GM18951 (cell line): ENCODE results near the gene ERI2.
A peak's percentile ranks its signal among the peaks of the same experiment; 100 is the strongest.

Experiments used
- POLR2A ChIP-seq: IDR thresholded peaks from 4 replicates; pipeline ENCODE4 v1.6.1; 2011; ENCODE audit warnings: mild to moderate bottlenecking; ENCODE audit not compliant: insufficient read length, insufficient read depth; ENCODE audit errors: extremely low read depth
- in situ Hi-C: fragments of 300-500 bp; cut with MboI; formaldehyde crosslinking; loops from one replicate; pipeline ENCODE4 v1.12.0; 2022; ENCODE audit warnings: low sequenced_read_pairs, mixed read lengths, inconsistent platforms; ENCODE audit not compliant: unreplicated experiment

ERI2 gene, protein sequence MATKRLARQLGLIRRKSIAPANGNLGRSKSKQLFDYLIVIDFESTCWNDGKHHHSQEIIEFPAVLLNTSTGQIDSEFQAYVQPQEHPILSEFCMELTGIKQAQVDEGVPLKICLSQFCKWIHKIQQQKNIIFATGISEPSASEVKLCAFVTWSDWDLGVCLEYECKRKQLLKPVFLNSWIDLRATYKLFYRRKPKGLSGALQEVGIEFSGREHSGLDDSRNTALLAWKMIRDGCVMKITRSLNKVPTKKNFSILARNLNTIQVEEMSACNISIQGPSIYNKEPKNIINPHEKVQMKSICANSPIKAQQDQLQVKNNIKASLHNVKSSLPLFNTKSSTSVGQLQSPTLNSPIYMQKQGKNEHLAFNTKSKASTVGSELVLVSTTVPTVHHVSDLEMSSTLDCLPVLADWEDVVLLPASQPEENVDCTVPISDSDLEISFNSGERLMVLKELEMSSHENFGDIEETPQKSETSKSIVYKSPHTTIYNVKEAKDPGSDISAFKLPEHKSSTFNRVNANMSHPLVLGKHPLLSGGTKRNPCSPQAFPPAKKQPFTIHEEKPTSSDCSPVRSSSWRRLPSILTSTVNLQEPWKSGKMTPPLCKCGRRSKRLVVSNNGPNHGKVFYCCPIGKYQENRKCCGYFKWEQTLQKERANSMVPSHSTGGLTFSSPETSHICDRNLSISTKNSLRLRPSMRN

DNA sequence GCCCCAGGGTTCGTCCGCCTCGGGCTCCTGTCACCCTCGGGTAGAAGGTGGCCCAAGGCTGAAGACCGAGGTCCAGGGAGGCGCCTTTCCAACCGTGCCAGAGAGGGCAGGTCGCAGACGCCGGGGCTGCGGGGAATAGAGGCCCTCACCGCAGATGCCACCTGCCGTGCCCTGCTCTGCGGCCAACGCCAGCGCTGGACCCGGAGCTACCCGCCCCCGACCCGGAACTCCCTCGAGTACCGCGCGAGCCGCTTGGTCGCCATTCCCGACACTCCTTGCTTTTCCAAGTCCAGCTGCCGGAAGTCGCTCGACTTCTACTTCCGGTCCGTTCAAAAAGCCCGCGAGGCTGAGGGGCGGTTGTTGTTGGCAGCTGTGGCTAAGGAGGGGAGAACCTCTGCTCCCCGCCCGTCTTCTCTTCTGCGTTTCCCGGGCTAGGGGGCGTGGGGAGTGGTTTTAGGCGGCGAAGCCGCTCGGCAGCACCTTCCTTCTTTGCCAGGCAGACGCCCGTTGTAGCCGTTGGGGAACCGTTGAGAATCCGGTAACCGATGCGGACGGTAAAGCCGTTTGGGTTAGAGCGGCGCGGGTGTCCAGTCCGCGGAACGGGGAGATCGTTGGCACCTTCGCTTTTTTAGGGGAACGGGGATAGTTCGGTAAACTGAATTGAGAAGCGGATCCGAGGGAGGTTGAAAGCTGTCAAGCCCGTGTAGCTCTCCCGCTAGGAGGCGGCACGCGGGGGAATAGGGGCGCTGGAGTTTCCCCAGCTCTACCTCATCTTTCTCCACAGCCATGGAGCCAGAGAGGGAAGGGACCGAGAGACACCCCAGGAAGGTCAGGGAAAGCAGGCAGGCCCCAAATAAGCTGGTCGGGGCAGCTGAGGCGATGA is at the start of gene ERI2, which contains the start of gene REXO5:
TSS of gene ERI2 (minus strand) at position 305 of the 883 bp plus-strand sequence. CDS start at position 263, 42 bp downstream.
TSS of gene REXO5 (plus strand) at position 360 of the 883 bp plus-strand sequence. CDS start at position 787, 427 bp downstream.
- TF ChIP-seq POLR2A, result peak; percentile 83

DNA sequence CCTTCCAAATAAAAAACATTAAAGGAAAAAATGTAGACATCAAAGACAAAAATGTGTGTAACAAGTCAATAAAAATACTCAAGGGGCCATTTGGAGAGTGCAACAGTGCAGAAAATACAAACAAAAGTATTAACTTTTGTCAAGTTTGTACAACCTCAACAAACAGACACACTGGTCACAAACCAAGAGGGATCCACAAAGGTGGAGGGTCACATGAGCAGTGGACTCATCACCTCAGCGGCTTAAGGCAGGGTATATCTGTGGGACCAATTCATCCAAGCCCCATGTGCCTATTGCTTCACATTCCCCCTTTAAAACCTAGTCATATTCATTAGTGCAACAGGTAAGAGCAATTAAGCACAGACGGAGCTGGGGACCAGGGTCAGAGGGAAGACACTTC is 48.7 kb upstream of the ERI2 start:
- TF ChIP-seq POLR2A, result no peak
- in situ Hi-C loops, result loop anchor here (5.0 kb wide), 1 partner anchor 232 kb away; no protein-coding TSS in a partner anchor

More for the DNA sequence above, at the start of gene ERI2, which contains the start of gene REXO5:
- in situ Hi-C loops, result no loop called here

DNA sequence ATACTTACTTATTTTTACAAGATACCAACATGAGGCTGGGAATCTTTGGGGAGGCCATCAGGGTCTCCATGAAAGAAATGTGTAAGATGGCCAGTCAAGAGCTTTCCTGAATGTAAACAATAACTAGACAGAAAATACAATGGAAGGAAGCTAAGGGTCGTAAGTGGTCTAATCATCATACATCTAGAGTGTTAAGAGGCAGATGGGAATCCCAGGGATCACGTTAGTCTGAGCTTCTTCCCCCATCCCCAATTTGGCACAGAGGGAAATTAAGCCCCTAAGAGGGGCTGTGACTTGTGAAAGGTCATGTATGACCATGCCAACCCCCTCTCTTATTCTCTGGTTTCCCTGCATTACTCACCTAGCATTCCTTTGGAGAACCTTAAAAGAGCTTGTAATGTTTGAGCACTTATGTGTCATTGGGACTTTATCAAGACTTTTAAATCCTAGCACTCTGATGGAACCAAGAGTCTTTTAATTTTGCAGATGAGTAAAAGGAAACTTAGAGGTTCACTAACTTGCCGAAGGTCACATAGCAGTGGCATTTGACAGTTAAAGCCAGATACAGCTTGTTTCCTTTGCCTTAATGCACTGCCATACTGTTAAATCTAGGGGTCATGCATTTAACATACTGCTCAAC is 47.8 kb upstream of the ERI2 start:
- TF ChIP-seq POLR2A, result no peak
- in situ Hi-C loops, result loop anchor here (5.0 kb wide), 1 partner anchor 233 kb away; no protein-coding TSS in a partner anchor

DNA sequence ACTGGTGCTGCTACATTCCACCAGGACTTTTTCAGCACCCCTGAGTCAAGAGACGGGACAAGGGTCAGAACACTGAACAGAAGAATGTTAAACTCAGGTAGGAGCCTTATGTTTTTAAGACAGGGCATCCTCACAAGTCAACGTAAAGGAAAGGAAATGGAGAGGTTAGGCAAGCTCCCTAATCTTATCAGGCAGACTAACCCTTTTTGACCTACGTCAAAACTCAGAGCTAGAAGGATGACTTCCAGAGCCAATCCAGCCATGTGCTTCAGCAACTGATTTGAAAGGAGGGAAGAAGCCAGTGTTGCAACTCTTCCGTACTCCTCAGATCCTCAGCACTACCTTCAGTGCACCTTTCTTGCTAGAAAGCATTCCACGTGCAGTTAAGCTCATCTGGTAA is 46.9 kb upstream of the ERI2 start:
- TF ChIP-seq POLR2A, result no peak
- in situ Hi-C loops, result loop anchor here (5.0 kb wide), 1 partner anchor 234 kb away; no protein-coding TSS in a partner anchor

DNA sequence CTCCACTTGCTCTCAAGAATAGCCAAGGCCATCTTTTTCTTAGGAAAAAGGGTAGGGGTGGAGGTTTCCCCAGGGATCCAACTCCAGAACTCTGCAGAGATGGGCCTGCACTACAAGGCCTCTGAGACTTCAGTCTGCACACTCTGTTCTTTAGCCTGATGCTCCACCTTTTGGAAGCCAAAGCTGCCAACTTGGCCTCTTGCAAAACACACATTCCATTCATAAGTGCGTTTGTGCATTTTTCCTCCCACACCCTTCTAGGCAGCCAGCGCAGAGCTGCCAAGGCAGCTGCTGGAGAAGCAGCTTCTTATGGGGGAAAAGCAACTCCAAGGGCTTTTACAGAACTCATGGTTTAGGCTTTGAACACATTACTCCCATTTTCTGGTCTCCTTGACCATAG is 45.3 kb upstream of the ERI2 start:
- in situ Hi-C loops, result loop anchor here (5.0 kb wide), 1 partner anchor 236 kb away; no protein-coding TSS in a partner anchor
- no peak for TF ChIP-seq POLR2A

DNA sequence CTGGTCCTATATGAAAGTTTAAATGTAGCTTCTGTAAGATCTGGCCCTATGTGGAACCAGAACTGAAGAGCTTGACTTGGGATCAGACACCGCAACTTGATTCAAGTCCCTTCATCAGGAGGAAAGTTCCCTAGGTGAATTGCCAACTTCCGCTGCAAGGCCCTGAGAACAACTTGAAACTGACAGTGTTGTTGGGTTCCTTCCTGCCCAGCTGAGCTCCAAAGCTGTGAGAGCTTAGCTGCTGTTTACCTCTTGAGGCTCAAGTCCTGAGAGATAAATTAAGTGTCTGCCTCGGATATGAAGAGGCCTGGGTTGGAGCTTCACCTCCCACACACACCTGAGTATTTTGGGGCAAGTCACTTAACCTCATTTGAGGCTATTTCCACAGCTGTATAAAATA is 44.7 kb upstream of the ERI2 start:
- in situ Hi-C loops, result loop anchor here (5.0 kb wide), 1 partner anchor 236 kb away; no protein-coding TSS in a partner anchor
- TF ChIP-seq POLR2A, result no peak

DNA sequence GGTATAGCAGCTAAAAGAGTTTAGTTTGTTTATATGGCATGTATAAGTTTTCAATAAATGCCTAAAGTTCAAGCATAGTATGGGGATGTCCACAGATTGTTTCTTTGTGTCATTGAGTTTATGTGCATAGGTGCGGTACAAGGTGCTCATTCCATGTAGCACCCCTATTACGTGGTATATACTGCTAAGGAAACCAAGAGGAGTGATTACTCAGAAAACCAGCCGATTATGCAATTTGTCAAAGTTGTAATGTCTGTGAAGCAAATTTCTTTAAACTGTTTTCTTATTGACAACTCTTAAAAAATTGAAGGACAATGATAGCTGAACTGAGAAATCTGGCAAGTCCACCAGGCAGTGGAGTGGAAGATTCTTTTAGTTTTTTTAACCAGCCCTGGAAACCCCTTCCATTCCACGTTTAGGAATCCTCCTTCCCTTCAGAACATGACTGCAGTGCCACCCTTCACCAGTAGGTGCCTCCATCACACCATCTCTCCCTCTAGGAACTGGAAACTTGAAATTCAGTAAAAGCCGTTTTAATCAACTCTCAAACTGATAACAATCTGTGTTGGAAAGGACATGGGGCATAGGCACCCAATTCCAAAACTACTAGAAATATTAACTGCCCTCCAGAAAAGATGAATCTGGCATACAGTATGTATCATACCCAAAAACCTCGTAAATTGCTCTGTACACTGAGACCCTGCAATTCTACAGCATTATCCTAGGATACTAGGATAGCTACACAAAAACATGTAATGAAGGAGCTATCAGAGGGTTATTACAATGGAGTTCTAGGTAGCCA is 43.5 kb upstream of the ERI2 start:
- in situ Hi-C loops, result loop anchor here (5.0 kb wide), 1 partner anchor 238 kb away; no protein-coding TSS in a partner anchor
- no peak for TF ChIP-seq POLR2A

DNA sequence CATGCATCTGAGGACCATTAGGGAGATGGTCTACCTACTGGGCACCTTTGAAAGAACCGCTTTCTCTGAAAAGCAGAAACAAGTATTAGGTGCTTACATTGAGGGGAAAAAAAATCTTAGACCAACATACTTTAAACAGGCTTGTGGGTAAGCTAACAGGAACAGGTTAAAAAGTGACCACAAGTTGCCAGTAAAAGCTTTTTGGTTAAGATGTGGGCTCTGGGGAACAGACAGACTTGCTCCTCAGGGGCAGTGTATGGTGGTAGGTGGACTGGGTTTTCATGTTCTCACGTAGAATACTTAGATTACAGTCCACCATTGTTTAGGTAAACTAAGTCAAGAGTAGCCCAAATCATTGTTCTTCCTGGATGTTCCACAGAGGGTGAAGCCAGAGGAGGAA is 41.3 kb upstream of the ERI2 start:
- in situ Hi-C loops, result no loop called here
- no peak for TF ChIP-seq POLR2A

DNA sequence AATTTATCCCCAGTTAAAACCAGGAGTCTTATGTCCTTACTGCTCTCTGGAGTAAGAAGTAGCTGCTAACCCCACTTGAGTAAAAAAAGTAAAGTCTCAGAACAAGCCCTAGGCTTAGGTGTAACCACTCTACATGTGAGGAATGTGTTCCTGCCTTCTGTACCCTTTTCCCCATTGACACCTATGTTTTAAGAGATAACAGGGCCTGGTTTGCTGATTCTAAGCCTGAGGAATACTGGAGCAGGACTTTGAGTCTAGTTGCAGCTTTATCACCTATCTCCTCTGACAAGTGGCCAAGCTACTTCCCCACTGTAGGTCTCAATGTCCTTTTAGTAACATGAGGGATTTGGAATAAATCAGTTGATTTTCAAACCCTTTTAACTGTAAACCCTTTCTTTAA is 40.3 kb upstream of the ERI2 start:
- in situ Hi-C loops, result no loop called here
- TF ChIP-seq POLR2A, result no peak

DNA sequence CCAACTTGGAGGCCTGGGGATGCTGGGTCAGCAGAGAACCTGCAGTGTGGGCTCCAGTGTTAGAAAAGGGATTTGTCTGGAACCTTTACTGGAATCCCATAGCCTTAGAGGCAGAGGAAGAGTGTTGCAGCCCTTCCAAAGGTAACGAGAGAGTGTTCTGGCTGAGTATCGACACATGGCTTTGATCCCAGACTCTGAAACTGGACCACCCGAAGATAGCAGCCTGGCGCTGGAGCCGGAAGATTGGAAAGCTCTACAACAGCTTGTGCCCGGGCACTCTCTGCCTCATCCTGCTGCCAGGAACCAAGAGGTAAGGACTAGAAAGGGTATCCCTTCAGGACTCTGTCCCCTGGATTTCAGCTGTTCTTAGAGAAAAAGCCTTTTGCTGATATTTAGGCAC is 39.8 kb upstream of the ERI2 start:
- no peak for TF ChIP-seq POLR2A
- in situ Hi-C loops, result no loop called here

DNA sequence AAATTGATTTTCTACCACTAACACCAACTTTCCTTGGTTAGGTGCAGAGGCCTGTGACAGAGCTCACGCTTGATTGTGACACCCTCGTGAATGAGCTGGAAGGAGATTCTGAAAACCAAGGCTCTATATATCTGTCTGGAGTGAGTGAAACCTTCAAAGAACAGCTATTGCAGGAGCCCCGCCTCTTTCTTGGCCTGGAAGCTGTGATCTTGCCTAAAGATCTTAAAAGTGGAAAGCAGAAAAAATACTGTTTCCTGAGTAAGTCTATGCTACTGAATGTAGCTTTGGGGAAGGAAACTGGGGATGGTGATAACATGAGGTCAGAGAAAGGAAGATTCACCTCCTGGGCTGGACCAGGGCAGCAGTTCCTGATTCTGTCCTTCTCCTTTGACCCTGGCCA is 38.3 kb upstream of the ERI2 start:
- in situ Hi-C loops, result no loop called here
- TF ChIP-seq POLR2A, result no peak
